ENCODE data around the gene LMOD1. TPM values are rescaled to one million over a fixed set of nuclear protein-coding genes. Genes with fewer than 3 reads are reported as not detected.
"Not testable (repeated sequence)": the region's sequence is repeated elsewhere in the genome, so short reads cannot be mapped to it uniquely, and the experiment has no call there.

LMOD1 gene
- total RNA-seq, 4 donors from 2014 or later = 12.8 to 39.5 (median 22.6) TPM

DNA sequence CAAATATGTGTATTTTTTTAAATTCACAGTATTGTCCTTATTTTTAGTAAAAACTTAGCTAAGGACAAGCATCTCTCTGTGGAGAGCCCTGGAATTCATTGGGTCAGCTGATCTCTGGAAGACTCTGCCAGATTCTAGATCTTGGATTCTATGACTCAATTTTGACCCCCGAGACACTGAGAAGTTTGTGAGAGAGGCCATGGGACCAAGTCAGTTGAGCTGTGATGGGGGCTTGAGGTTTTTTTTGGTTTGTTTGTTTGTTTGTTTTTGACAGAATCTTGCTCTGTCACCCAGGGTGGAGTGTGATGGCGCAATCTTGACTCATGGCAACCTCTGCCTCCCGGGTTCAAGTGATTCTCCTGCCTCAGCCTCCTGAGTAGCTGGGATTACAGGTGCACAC lies 44.1 kb downstream of the LMOD1 start:
- Histone ChIP-seq H3K36me3 (no peaks in the 10 kb centered on the region), H3K4me1 (peaks cover 22 to 27% of the 10 kb centered on the region in 2 donors), H3K9me3 (no peaks in the 10 kb centered on the region), H3K4me3 (no peak overlapping the region), H3K27ac (peak overlapping the region; percentile 51 to 75 (median 72)), H3K27me3 (no peaks in the 10 kb centered on the region)
- intact Hi-C loops (cut with DNase I; ENCODE audit: low total_unique reads) (no loop called here), in situ Hi-C loops (cut with MboI; ENCODE audit: low sequenced_read_pairs in 4 of 4) (no loop called here)
- no peak for DNase-seq
- TF ChIP-seq, protein P1, sequence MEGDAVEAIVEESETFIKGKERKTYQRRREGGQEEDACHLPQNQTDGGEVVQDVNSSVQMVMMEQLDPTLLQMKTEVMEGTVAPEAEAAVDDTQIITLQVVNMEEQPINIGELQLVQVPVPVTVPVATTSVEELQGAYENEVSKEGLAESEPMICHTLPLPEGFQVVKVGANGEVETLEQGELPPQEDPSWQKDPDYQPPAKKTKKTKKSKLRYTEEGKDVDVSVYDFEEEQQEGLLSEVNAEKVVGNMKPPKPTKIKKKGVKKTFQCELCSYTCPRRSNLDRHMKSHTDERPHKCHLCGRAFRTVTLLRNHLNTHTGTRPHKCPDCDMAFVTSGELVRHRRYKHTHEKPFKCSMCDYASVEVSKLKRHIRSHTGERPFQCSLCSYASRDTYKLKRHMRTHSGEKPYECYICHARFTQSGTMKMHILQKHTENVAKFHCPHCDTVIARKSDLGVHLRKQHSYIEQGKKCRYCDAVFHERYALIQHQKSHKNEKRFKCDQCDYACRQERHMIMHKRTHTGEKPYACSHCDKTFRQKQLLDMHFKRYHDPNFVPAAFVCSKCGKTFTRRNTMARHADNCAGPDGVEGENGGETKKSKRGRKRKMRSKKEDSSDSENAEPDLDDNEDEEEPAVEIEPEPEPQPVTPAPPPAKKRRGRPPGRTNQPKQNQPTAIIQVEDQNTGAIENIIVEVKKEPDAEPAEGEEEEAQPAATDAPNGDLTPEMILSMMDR (IDR thresholded peaks at IDR 0.05 in 4 of 5, conservative IDR thresholded peaks at IDR 0.05 in 1 of 5) = no peak
- no peak for TF ChIP-seq POLR2A (IDR thresholded peaks at IDR 0.05)
- ATAC-seq = no peak

DNA sequence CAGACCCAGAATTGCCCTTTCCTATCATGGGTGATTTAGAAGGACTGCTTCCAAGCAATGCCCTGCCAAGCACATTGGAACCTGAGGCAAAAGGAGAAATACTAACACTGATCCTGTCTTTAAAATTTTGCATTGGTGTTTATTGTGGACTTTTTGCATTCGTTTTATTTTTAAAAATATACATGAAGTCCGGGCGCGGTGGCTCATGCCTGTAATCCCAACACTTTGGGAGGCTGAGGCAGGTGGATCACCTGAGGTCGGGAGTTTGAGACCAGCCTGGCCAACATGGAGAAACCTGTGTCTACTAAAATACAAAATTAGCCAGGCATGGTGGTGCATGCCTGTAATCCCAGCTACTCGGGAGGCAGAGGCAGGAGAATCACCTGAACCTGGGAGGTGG lies 45.3 kb downstream of the LMOD1 start:
- H3K4me3 ChIP-seq; intact Hi-C loops (cut with DNase I; ENCODE audit: low total_unique reads); DNase-seq; H3K9me3 ChIP-seq; H3K27me3 ChIP-seq; in situ Hi-C loops (cut with MboI; ENCODE audit: low sequenced_read_pairs in 4 of 4); H3K36me3 ChIP-seq; ATAC-seq: not testable (repeated sequence)
- peaks cover 23 to 30% of the 10 kb centered on the region in 2 donors for H3K4me1 ChIP-seq
- peak overlapping the region in 3 of 4 donors; percentile 22 to 35 (median 31) for H3K27ac ChIP-seq

DNA sequence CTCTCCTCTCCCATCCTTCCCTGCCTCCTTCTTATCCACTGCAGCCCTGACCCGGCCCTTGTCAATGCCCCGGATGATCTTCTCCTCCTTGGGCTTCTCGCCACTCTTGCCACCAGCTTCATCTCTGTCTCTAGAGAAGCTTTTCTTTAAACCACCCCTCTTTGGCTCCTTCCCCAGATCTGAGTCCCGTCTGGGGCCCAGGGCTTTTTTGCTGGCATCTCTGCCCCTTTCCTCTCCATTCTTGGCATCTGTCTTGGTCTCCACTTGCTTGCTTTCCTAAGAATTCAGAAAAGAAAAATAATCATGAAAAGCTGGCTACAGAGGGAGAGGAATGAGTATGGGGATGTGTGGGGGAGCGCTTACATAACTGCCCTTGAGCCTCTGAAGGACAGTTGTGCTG lies 45.9 kb downstream of the LMOD1 start:
- Histone ChIP-seq H3K4me1 (peaks cover 21 to 25% of the 10 kb centered on the region in 2 donors), H3K4me3 (no peak overlapping the region), H3K9me3 (no peaks in the 10 kb centered on the region), H3K36me3 (no peaks in the 10 kb centered on the region), H3K27me3 (no peaks in the 10 kb centered on the region), H3K27ac (peak overlapping the region in 3 of 4 donors; percentile 22 to 35 (median 31))
- in situ Hi-C loops (cut with MboI; ENCODE audit: low sequenced_read_pairs in 4 of 4) (no loop called here), intact Hi-C loops (cut with DNase I; ENCODE audit: low total_unique reads) (no loop called here)
- no peak for TF ChIP-seq POLR2A (IDR thresholded peaks at IDR 0.05)
- TF ChIP-seq, protein P1 (IDR thresholded peaks at IDR 0.05 in 4 of 5, conservative IDR thresholded peaks at IDR 0.05 in 1 of 5) = no peak
- no peak for DNase-seq
- ATAC-seq = no peak

DNA sequence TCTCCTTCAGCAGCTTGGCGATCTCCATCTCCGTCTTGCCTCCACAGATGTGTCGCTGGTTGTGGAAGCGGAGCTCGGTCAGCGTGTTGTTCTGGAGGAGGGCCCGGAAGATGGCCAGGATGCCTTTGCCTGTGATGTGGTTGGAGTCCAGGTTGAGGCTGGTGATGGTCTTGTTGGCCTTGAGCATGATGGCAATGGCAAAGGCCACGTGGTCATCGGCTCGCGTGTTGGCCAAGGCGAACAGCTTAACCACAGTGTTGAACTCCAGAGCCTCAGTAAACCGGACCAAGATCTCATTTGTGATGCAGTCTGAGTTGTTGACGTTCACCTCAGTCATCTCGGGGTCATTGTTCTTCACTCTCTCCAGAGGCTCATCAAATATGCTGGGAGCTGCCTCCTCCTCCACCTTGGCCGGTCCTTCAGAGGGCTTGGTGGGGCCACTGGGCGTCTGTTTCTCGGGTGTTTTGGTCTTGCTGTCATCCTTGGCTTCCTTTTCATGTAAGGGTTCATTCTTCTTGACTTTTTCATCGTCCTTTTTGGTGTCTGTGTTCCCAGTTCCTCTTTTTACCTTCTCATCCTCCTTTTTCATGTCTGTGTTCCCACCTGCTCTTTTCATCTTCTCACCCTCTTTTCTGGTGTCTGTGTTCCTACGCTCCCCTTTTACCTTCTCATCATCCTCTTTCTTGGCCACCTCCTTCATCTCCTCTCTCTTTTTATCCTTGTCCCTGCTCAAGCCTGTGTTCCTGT lies 46.5 kb downstream of the LMOD1 start:
- H3K4me1 ChIP-seq = peaks cover 18% of the 10 kb centered on the region in 2 donors
- no peaks in the 10 kb centered on the region for H3K27me3 ChIP-seq
- no peaks in the 10 kb centered on the region for H3K9me3 ChIP-seq
- intact Hi-C loops (cut with DNase I; ENCODE audit: low total_unique reads) (no loop called here), in situ Hi-C loops (cut with MboI; ENCODE audit: low sequenced_read_pairs in 4 of 4) (loop anchor here in 3 of 4 donors (5.0 to 25.0 kb wide), 2 partner anchors 72 to 237 kb away; partner anchors contain the start of gene ARL8A (in 3 of the 3))
- peak overlapping the region in 3 of 4 donors; percentile 22 to 35 (median 31) for H3K27ac ChIP-seq
- no peak for TF ChIP-seq POLR2A (IDR thresholded peaks at IDR 0.05)
- TF ChIP-seq, protein P1 (IDR thresholded peaks at IDR 0.05 in 4 of 5, conservative IDR thresholded peaks at IDR 0.05 in 1 of 5) = no peak
- ATAC-seq (no peak), DNase-seq (no peak)
- H3K36me3 ChIP-seq = no peaks in the 10 kb centered on the region
- H3K4me3 ChIP-seq = no peak overlapping the region

DNA sequence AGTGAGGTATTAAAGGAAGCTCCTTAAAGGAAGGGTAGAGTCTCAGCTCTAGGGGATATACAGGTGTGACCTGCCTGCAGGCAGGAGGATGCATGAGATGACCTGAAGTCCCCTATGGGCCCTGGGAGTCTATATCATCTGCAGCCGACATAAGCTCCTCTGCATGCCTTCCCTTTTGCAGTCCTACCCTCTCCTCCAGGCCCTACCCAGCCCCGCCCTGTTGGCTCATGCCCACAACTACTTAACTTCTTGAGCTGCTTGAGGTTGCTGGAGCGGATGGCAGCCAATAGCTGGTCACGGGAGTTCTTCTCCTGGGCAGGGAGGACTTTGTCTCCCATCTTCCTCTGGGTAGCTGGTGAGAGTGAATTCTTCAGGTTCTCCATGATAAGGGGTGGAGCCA lies 47.4 kb downstream of the LMOD1 start:
- TF ChIP-seq POLR2A (IDR thresholded peaks at IDR 0.05) = no peak
- TF ChIP-seq, protein P1 (IDR thresholded peaks at IDR 0.05 in 4 of 5, conservative IDR thresholded peaks at IDR 0.05 in 1 of 5) = no peak
- H3K27me3 ChIP-seq = no peaks in the 10 kb centered on the region
- intact Hi-C loops (cut with DNase I; ENCODE audit: low total_unique reads) = no loop called here
- DNase-seq (no peak), ATAC-seq (no peak)
- H3K36me3 ChIP-seq = no peaks in the 10 kb centered on the region
- in situ Hi-C loops (cut with MboI; ENCODE audit: low sequenced_read_pairs in 4 of 4) = loop anchor here in 3 of 4 donors (5.0 to 25.0 kb wide), 2 partner anchors 73 to 238 kb away; partner anchors contain the start of gene ARL8A (in 3 of the 3)
- H3K4me3 ChIP-seq = no peak overlapping the region
- no peaks in the 10 kb centered on the region for H3K9me3 ChIP-seq
- H3K4me1 ChIP-seq = peaks cover 13 to 25% of the 10 kb centered on the region in 2 donors
- H3K27ac ChIP-seq = peak overlapping the region in 3 of 4 donors; percentile 17 to 35 (median 22)

All from gastrocnemius medialis (tissue), 4 donors.